ENCODE data around the gene TMEM171. TPM values are rescaled to one million over a fixed set of nuclear protein-coding genes. Genes with fewer than 3 reads are reported as not detected.

TMEM171 gene
- total RNA-seq = 10 to 100 TPM; 11.5 to 38.0 (median 23.3) TPM
- polyA plus RNA-seq = 1 to 10 TPM; 1.9 to 9.1 (median 2.6) TPM
- long read RNA-seq, donor 1 = 0 reads
- long read RNA-seq, donor 2, partial matches to known transcripts = 0 of 3 reads
- long read RNA-seq, donor 2, other reads (novel, unspliced or antisense) = 0 of 3 reads

- Histone ChIP-seq H3K4me1 (peaks cover 2 to 53% (median 18%) of the 10 kb centered on the region in 6 donors), H3K4me3 (peak within 1 kb of the TSS; percentile 10 to 70 (median 44)), H3K27me3 (replicated peaks in 1 of 7) (peaks cover 0 to 88% (median 26%) of the 10 kb centered on the region in 7 donors), H3K36me3 (peaks cover 0 to 15% (median 0%) of the 10 kb centered on the region in 6 donors), H3K27ac (peak within 1 kb of the TSS; percentile 74 to 92 (median 85)), H3K9me3 (peaks cover 0 to 6% (median 0%) of the 10 kb centered on the region in 8 donors)
- intact Hi-C loops (cut with DNase I; ENCODE audit: low total_unique reads) = no loop called here
- DNase-seq = peak; percentile 82
- no peak for TF ChIP-seq CTCF (IDR thresholded peaks at IDR 0.05 in 8 of 11, conservative IDR thresholded peaks at IDR 0.05 in 3 of 11)
- peak; percentile 79 to 90 (median 80) for TF ChIP-seq POLR2AphosphoS5 (IDR thresholded peaks at IDR 0.05)
- TF ChIP-seq POLR2A (IDR thresholded peaks at IDR 0.05) = peak in 2 of 3 donors; percentile 14 to 27
- WGBS, 5 donors = 1 to 6% (median 2%) methylated on average over 30 to 94 of the region's 94 CpGs
These were observed at the start of gene TMEM171 for GRCh38 chr5:73120222-73121118. TSS of gene TMEM171 (plus strand) at chr5:73120575. CDS start at chr5:73123374, 2,799 bp downstream.

GRCh38 chr5:73081093-73081492, 39.3 kb upstream of the TMEM171 start:
- 69 to 97% (median 91%) methylated on average over 4 of the region's 4 CpGs for WGBS, 5 donors
- H3K4me1 ChIP-seq = no peaks in the 10 kb centered on the region
- intact Hi-C loops (cut with DNase I; ENCODE audit: low total_unique reads) = loop anchor here (10.0 kb wide), 2 partner anchors 124 to 374 kb away; no protein-coding TSS in a partner anchor

DNA sequence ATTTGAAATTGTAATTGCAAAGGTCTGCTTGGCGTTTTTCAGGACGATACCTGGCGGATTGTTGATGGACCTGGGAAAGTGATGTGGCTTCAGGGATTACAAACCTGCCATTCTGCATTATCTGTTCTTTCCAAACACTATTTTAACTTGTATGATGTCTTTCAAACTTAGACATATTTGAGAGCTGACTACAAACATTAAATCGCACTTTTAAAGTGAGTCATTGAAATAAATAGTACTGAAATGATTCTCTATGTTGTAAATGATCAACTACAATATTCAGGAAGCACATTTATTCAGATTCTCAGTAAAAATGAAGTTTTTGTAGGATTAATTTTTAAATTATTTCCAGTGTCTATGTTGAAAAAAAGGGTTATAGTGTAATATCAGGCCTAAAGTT, 32.3 kb upstream of the TMEM171 start:
- TF ChIP-seq POLR2AphosphoS5 (IDR thresholded peaks at IDR 0.05) = no peak
- TF ChIP-seq POLR2A (IDR thresholded peaks at IDR 0.05) = no peak
- no peak for TF ChIP-seq CTCF (IDR thresholded peaks at IDR 0.05 in 8 of 11, conservative IDR thresholded peaks at IDR 0.05 in 3 of 11)
- Histone ChIP-seq H3K4me1 (no peaks in the 10 kb centered on the region), H3K27ac (no peak overlapping the region), H3K9me3 (no peaks in the 10 kb centered on the region), H3K4me3 (no peak overlapping the region), H3K36me3 (peaks cover 0 to 81% (median 11%) of the 10 kb centered on the region in 6 donors), H3K27me3 (replicated peaks in 1 of 7) (no peaks in the 10 kb centered on the region)
- intact Hi-C loops (cut with DNase I; ENCODE audit: low total_unique reads) = loop anchor here (10.0 kb wide), 2 partner anchors 117 to 367 kb away; no protein-coding TSS in a partner anchor
- WGBS, 5 donors = 88 to 94% (median 94%) methylated on average over 4 of the region's 4 CpGs
- DNase-seq = no peak

More at GRCh38 chr5:73081093-73081492, 39.3 kb upstream of the TMEM171 start:
- H3K27ac ChIP-seq = no peak overlapping the region
- peaks cover 0 to 97% (median 19%) of the 10 kb centered on the region in 6 donors for H3K36me3 ChIP-seq
- TF ChIP-seq POLR2AphosphoS5 (IDR thresholded peaks at IDR 0.05) = no peak
- TF ChIP-seq CTCF (IDR thresholded peaks at IDR 0.05 in 8 of 11, conservative IDR thresholded peaks at IDR 0.05 in 3 of 11) = no peak
- no peak for TF ChIP-seq POLR2A (IDR thresholded peaks at IDR 0.05)
- no peaks in the 10 kb centered on the region for H3K27me3 ChIP-seq (replicated peaks in 1 of 7)
- H3K9me3 ChIP-seq = no peaks in the 10 kb centered on the region
- H3K4me3 ChIP-seq = no peak overlapping the region
- DNase-seq = no peak

Data from spleen (tissue), 13 donors.